GM19452 (cell line): ENCODE measurements around the gene FSTL4.

Experiments
- ATAC-seq: cut with Tn5 transposase; IDR thresholded peaks from one replicate; pipeline ENCODE4 v1.9.1; 2021; ENCODE audit not compliant: unreplicated experiment

The FSTL4 gene

GRCh38 chr5:133483406-133484090 is 128.8 kb downstream of the FSTL4 start:
- no peak for ATAC-seq

- no peak for ATAC-seq
Measured at GRCh38 chr5:133482028-133482427, 130.3 kb downstream of the FSTL4 start.

DNA sequence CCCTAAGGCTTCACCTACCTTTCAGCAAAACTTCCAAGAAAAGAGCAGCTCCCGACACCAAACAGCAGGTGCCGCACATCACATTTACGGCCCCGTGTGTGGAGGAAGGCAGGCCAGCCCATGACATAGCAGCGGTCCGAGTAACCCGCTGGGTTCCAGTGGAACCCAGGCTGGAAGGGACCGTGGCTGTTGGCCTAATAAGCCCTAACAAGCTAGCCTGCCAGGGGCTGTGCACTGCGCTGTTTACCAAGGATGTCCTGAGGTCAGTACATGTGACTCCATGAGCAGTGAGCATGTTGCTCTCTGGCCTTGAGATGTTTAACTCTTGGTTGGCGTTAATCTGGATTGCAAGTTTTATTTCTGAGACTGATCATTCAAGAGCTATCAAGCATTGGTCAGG is 131.5 kb downstream of the FSTL4 start:
- no peak for ATAC-seq

DNA sequence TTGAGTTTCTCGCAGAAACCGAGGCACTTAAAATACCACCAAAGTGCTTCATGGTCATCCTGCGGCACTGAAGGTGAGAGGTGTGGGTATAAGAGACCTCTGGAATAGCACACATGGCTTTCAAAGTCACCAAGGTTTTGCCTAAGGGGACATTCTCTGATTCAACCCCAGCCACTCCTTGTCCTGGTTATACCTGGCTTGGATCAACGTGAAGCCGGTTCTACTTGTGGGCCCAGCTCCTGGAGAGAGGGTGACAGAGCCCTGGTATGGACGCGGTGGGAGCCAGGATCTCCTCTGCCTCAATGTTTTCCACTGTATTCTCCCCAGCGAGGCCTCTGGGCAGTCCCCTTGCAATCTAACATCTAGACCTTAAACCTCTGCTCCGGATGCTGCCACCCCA is 132.0 kb downstream of the FSTL4 start:
- ATAC-seq = no peak

- ATAC-seq = no peak
Measured at GRCh38 chr5:133478199-133478985, 133.9 kb downstream of the FSTL4 start.

GRCh38 chr5:133475986-133476385 is 136.4 kb downstream of the FSTL4 start:
- ATAC-seq = no peak

GRCh38 chr5:133474851-133475590 is 137.3 kb downstream of the FSTL4 start:
- ATAC-seq = no peak

GRCh38 chr5:133473291-133473690 is 139.1 kb downstream of the FSTL4 start:
- ATAC-seq = no peak

DNA sequence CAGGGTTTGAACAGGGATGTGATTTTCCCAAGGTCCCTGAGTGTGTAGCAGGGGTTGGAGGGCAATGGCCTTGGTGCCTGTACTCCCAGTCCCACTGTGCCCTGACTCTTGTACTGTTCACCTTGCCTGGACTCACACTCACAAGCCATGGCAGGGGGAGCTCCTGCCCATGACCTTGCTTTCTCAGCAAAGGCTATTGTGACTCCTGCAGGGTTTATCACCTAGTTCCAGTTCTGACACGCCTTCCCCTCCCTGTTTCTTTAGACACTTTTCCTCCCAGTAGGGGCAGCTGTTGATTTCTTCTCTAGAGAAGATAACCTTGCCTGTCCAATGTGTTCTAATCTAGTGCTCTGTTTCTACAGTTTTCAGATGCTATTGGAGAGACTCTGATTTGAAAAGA is 139.5 kb downstream of the FSTL4 start:
- ATAC-seq = no peak

DNA sequence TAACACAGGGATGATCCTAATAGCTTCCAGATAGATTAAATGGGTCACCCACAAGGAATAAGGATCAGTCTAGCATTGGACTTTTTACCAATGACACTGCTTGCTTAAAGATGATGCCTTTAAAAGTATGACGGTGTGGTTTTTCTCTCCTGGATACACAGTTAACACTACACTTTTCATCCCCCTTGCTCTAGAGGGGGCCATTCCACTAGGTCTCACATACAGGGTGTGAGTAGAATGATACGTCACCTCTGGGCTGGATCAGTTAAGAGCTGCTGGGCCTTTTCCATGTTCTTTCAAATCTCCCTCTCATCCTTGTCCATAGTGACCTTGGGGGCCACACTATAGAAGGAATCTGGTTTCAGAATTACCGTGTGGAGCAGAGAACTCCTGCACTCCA is 140.6 kb downstream of the FSTL4 start:
- ATAC-seq = no peak

GRCh38 chr5:133470841-133471240 is 141.5 kb downstream of the FSTL4 start:
- no peak for ATAC-seq

GRCh38 chr5:133469846-133470245 is 142.5 kb downstream of the FSTL4 start:
- ATAC-seq = no peak

GRCh38 chr5:133469252-133469651 is 143.1 kb downstream of the FSTL4 start:
- no peak for ATAC-seq

GRCh38 chr5:133468596-133468995 is 143.7 kb downstream of the FSTL4 start:
- ATAC-seq = no peak

- ATAC-seq = no peak
Measured at GRCh38 chr5:133467826-133468463, 144.4 kb downstream of the FSTL4 start.

DNA sequence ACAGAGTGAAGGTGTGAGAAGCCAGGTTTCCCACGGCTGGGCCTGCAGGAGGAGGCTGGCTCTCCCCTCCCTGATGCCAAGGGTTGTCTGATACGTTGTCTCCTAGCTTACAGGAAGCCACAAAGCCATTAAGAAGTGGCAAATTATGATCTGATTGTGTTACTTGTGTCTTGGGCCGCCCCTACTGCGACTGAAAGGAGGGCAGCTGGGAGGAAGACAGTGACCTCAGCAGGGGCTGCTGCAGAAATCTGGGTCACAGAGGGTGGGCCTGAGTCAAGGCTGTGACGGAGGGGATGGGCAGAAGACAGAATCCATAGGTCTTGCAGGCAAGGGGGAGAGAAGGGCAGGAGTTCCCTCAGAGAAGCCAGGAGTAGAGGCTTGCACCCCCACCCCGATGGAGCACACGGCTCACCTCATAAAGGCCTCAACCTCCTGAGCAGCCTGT is 145.0 kb downstream of the FSTL4 start:
- ATAC-seq = no peak

DNA sequence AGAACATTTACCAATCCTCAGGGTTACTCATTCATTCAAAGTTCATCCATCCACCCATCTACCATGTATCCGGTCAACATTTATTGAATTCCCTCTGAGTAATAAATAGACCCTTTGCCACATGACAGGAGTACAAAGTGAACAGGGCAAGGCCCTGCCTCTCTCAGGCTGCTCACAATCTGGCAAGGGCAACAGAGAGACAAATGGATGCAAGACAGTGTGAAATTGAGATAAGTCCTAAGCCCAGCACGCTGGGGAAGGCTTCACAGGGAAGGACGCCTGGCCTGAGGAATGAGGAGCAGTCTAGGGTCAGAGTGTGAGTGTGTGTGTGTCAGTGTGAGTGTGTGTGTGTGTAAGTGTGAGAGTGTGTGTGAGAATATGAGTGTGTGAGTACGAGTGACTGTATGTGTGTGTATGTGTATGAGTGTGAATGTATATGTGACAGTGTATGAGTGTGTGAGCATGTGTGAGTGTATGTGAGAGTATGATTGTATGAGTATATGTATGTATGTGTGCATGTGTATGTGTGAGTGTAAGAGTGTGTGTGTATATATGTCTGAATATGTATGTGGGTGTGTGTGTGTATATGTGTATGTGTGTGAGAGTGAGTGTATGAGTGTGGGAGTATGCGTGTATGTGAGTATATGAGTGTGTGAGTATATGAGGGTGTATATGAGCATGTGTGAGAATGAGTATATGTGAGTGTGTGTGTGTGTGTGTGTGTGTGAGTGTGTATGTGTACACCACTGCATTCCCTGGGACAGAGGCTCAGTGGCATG is 145.6 kb downstream of the FSTL4 start:
- ATAC-seq = no peak

DNA sequence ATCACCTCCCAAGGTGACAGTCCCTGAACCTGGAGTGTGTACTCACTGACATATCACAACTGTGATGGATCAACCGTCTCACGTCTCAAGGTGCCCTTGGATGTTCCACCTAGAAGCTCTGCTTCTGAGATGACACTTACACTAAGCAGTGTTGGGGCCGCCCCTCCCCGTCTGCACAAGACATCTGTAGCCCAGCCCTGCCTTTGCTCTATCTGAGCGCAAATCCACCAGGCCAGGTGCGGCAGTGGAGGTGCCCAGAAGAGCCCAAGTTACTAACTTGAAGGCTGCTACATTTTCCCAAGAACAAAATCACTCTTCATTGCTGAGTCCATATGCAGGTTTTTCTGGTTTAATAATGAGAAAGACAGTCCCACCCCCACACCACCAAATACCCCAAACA is 148.3 kb downstream of the FSTL4 start:
- ATAC-seq = no peak

DNA sequence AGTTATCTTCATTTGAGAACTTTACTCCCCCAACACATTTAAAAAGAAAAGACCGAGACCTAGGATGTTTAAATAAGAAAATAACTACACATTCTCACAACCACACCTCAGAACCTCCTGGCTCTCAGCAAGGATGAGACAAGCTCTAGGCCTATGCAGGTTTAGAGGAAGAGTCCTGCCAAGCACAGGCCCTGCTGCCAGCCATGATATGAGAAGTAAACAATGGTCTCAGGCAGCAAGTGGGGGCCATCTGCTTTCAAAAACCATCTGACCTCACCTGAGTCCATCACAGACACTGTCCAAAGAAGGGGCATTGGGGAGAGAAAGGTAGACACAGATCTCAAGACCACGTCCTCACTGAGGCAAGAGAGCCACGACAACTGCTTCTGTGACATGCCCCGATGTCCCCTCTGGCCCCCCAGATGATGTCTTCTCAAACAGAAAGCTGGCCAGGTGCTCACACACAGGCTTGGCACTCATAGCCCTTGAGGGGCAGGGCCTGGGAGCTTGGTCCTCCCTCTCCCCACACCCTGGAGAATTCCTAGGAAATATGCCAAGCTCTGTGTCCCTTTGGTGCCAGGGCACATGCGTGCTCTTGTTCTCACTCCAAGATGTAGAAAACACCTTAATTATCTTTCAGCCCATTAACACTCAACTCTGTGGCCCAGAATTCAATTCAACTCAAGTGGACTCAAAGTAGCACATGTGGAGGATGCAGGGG is 150.4 kb downstream of the FSTL4 start:
- ATAC-seq = no peak

DNA sequence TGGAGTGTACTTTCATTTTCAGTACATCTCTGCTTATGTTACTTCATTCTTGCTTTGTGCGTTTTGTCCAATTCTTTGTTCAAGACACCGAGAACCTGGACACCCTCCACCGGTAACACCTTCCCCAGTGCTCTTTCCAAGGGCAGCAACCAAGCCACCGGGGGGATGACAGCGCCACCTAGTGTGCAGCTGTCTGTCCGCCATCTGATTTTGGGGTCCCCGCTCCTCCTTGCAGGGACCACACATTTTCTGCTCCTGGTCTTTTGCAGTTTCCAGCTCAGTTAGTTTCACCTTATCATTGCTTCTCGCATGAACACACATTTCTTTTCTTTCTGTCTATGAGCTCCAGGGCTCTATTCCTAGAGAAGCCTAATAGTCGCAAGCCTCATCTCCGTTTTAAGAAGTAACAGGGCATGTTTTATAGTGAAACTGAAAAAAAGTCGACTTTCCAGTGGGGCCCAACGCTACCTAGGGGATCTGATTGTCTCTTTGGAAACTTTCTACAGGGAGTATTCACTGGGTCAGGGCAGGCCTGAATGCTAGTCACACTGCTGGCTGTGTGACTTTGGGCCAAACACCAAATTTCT is 152.1 kb downstream of the FSTL4 start:
- ATAC-seq = no peak
